Mammary epithelial cell (primary cell): ENCODE measurements around the gene WDSUB1.

Experiments used
- EZH2 ChIP-seq: IDR thresholded peaks from 2 replicates; pipeline ENCODE4 v1.6.1; 2012; ENCODE audit warnings: low read length, inconsistent platforms, borderline replicate concordance
- TF ChIP-seq, protein P1 (sequence below), 2 donors: IDR thresholded peaks in 1 of 2; conservative IDR thresholded peaks in 1 of 2; 2 replicates each; pipeline ENCODE4 v1.5.1; 2011 to 2012; ENCODE audit warnings: inconsistent platforms in 2 of 2, low read length in 2 of 2, mild to moderate bottlenecking in 2 of 2, control low read depth in 1 of 2, low read depth in 1 of 2; ENCODE audit not compliant: insufficient read depth in 1 of 2; ENCODE audit errors: extremely low read depth in 1 of 2

DNA sequence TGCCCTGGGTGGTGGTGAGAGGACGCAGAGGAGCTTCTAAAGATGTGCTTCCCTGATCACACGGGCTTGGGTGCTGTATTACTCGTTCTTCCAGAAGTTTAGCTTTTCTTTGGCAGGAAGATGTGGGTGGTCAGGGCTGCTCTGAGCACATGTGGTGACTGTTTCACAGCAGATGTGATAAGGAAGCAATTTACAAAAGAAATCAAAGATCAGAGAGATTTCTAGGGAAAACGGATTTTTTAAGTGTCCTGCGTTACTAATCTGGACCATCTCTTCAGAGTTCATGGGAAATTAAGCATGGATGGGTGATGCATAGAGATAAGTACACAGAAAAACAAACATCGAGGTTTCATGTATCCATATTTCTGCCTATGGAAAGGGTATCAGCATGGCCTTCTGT lies 99.4 kb downstream of the WDSUB1 start:
- TF ChIP-seq, protein P1, sequence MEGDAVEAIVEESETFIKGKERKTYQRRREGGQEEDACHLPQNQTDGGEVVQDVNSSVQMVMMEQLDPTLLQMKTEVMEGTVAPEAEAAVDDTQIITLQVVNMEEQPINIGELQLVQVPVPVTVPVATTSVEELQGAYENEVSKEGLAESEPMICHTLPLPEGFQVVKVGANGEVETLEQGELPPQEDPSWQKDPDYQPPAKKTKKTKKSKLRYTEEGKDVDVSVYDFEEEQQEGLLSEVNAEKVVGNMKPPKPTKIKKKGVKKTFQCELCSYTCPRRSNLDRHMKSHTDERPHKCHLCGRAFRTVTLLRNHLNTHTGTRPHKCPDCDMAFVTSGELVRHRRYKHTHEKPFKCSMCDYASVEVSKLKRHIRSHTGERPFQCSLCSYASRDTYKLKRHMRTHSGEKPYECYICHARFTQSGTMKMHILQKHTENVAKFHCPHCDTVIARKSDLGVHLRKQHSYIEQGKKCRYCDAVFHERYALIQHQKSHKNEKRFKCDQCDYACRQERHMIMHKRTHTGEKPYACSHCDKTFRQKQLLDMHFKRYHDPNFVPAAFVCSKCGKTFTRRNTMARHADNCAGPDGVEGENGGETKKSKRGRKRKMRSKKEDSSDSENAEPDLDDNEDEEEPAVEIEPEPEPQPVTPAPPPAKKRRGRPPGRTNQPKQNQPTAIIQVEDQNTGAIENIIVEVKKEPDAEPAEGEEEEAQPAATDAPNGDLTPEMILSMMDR (conservative IDR thresholded peaks at IDR 0.05 in 1 of 2, IDR thresholded peaks at IDR 0.05 in 1 of 2; ENCODE audit: extremely low read depth in 1 of 2, insufficient read depth in 1 of 2, low read depth in 1 of 2, low read length in 2 of 2) = no peak
- TF ChIP-seq EZH2 = no peak
